Measurements from ENCODE around the gene TXNDC17. TPM values are rescaled to one million over a fixed set of nuclear protein-coding genes. Genes with fewer than 3 reads are reported as not detected.

Gene TXNDC17
- total and polyA plus RNA-seq, 2 of the 13 experiments (the other 11 are each of a cell fraction or from before 2014, with no cell fraction given), result 188 to 266 TPM

- TF ChIP-seq ZSCAN30 (CRISPR knock-in tag; IDR thresholded peaks at IDR 0.05) (no peak), CHD4 (IDR thresholded peaks at IDR 0.05; ENCODE audit: borderline replicate concordance, low read length) (no peak), ADNP (CRISPR knock-in tag; IDR thresholded peaks at IDR 0.05) (no peak), KDM6A (CRISPR knock-in tag; IDR thresholded peaks at IDR 0.05; ENCODE audit: low read depth) (no peak), KAT7 (CRISPR knock-in tag; IDR thresholded peaks at IDR 0.05; ENCODE audit: borderline replicate concordance) (no peak), ZFP36 (IDR thresholded peaks at IDR 0.05; ENCODE audit: borderline replicate concordance, low read depth, low read length, partially characterized antibody) (no peak), RNF2 (conservative IDR thresholded peaks at IDR 0.05; ENCODE audit: low read depth) (no peak), HNRNPL (IDR thresholded peaks at IDR 0.05; ENCODE audit: low read depth, low read length) (no peak), ZNF572 (CRISPR knock-in tag; IDR thresholded peaks at IDR 0.05) (0 out of 2 replicates have a peak, but pooled peaks have one; percentile 13), DMTF1 (CRISPR knock-in tag; IDR thresholded peaks at IDR 0.05) (no peak), ZNF235 (CRISPR knock-in tag; IDR thresholded peaks at IDR 0.05; ENCODE audit: borderline replicate concordance) (peak; percentile 72; the same call in 1 of the 2 replicates), ZNF720 (CRISPR knock-in tag; IDR thresholded peaks at IDR 0.05) (no peak), TBL1XR1 (IDR thresholded peaks at IDR 0.05; ENCODE audit: borderline replicate concordance, low read length, partially characterized antibody) (no peak), HES4 (CRISPR knock-in tag; IDR thresholded peaks at IDR 0.05; ENCODE audit: borderline replicate concordance) (no peak), ZSCAN31 (CRISPR knock-in tag; IDR thresholded peaks at IDR 0.05; ENCODE audit: low read depth) (0 out of 2 replicates have a peak, but pooled peaks have one; percentile 2), SSRP1 (CRISPR knock-in tag; IDR thresholded peaks at IDR 0.05) (no peak), PAF1 (CRISPR knock-in tag; IDR thresholded peaks at IDR 0.05) (no peak), USF2 (IDR thresholded peaks at IDR 0.05; ENCODE audit: low read depth, low read length) (no peak), USF2 (CRISPR knock-in tag; IDR thresholded peaks at IDR 0.05; ENCODE audit: borderline replicate concordance) (no peak), ZNF496 (CRISPR knock-in tag; IDR thresholded peaks at IDR 0.05; ENCODE audit: insufficient replicate concordance) (no peak), ZNF567 (CRISPR knock-in tag; IDR thresholded peaks at IDR 0.05; ENCODE audit: borderline replicate concordance) (no peak), KLF6 (CRISPR knock-in tag; IDR thresholded peaks at IDR 0.05) (no peak), NR0B2 (CRISPR knock-in tag; IDR thresholded peaks at IDR 0.05) (no peak), ZNF687 (CRISPR knock-in tag; IDR thresholded peaks at IDR 0.05) (no peak)
Observed at GRCh38 chr17:6676802-6677157, 35.9 kb downstream of the TXNDC17 start (continued).

Data from HepG2 (cell line).